GM12878 (cell line): ENCODE data around the gene MGAT3. TPM values are rescaled to one million over a fixed set of nuclear protein-coding genes. Genes with fewer than 3 reads are reported as not detected.
A peak's percentile ranks its signal among the peaks of the same experiment; 100 is the strongest.

Experiments
- ATAC-seq: fragments of 200-7000 bp; cut with Tn5 transposase; 3 replicates; pipeline ENCODE4 v1.9.1; 2020; ENCODE audit warnings: mild to moderate bottlenecking, moderate library complexity
- BruUV-seq: library from RNA; stranded (reverse); fragments of 400-500 nt; replicated peaks from 2 replicates; lab custom pipeline; 2021; lab: Mats Ljungman, UMichigan
- CTCF ChIA-PET: fragments of 300-600 bp; sonication (Branson Sonifier 250); formaldehyde crosslinking; extraction: SDS; loops from one replicate; lab custom pipeline; 2021; ENCODE audit warnings: inconsistent platforms; lab: Yijun Ruan, JAX
- POLR2A ChIA-PET: fragments of 350-600 bp; formaldehyde crosslinking; extraction: SDS; loops from one replicate; lab custom pipeline; 2021; ENCODE audit warnings: inconsistent platforms; lab: Charles Lee
- RAD21 ChIA-PET: fragments of 300-600 bp; sonication (Branson Sonifier 250); formaldehyde crosslinking; loops from one replicate; lab custom pipeline; 2023; ENCODE audit warnings: antibody characterized with exemption; ENCODE audit not compliant: unreplicated experiment; lab: Charles Lee
- SMC1A ChIA-PET: fragments of 300-600 bp; sonication (Branson Sonifier 250); formaldehyde crosslinking; loops from one replicate; lab custom pipeline; 2023; ENCODE audit not compliant: unreplicated experiment, uncharacterized antibody; lab: Charles Lee
- DNase-seq: peaks from one replicate; pipeline ENCODE4 v3.0.0-alpha.2; 2011; ENCODE audit warnings: low read depth, low spot score
- FAIRE-seq: peaks from 3 replicates; lab custom pipeline; 2011; peaks lifted over from hg19 to GRCh38; lab: Jason Lieb, UNC
- H2AFZ ChIP-seq: 2 replicates; pipeline ENCODE4 v1.6.0; 2011; ENCODE audit warnings: low read depth, low read length, control low read depth; ENCODE audit not compliant: control insufficient read depth
- H3K27ac ChIP-seq: 2 replicates; pipeline ENCODE4 v1.5.1; 2011; ENCODE audit warnings: control low read depth; ENCODE audit not compliant: control insufficient read depth, insufficient read depth
- H3K27me3 ChIP-seq, 2 experiments: replicated peaks in 1 of 2; 2 replicates each; pipeline versions ENCODE4 v1.6.0 to v1.6.1; 2011; ENCODE audit warnings: low read length in 1 of 2; ENCODE audit not compliant: control insufficient read depth in 2 of 2, insufficient read depth in 2 of 2
- H3K36me3 ChIP-seq, 2 experiments: 2 replicates each; pipeline ENCODE4 v1.5.1; 2011; ENCODE audit warnings: low read length in 1 of 2; ENCODE audit not compliant: control insufficient read depth in 2 of 2, insufficient read depth in 2 of 2
- H3K4me1 ChIP-seq: 2 replicates; pipeline ENCODE4 v1.6.1; 2011; ENCODE audit warnings: mild to moderate bottlenecking, low read length, moderate library complexity, mixed read lengths; ENCODE audit not compliant: control insufficient read depth, insufficient read depth
- H3K4me2 ChIP-seq: 2 replicates; pipeline ENCODE4 v1.6.0; 2011; ENCODE audit warnings: control low read depth; ENCODE audit not compliant: control insufficient read depth, insufficient read depth
- H3K4me3 ChIP-seq: fragments of 200-600 bp; sonication (generic); 2 replicates; pipeline ENCODE4 v1.5.1; 2016
- H3K79me2 ChIP-seq: 2 replicates; pipeline ENCODE4 v1.6.0; 2011; ENCODE audit warnings: low read length; ENCODE audit not compliant: control insufficient read depth, insufficient read depth
- H3K9ac ChIP-seq: 2 replicates; pipeline ENCODE4 v1.8.0; 2011; ENCODE audit warnings: low read length, control low read depth, mixed read lengths; ENCODE audit not compliant: control insufficient read depth, insufficient read depth
- H3K9me3 ChIP-seq: replicated peaks from 3 replicates; pipeline ENCODE4 v1.5.1; 2011; ENCODE audit warnings: mild to moderate bottlenecking, low read length; ENCODE audit not compliant: control insufficient read depth, insufficient read depth
- H4K20me1 ChIP-seq: 2 replicates; pipeline ENCODE4 v1.6.0; 2011; ENCODE audit not compliant: control insufficient read depth, insufficient read depth
- BACH1 ChIP-seq: fragments of 450-650 bp; IDR thresholded peaks from 2 replicates; pipeline ENCODE4 v1.6.1; 2017; ENCODE audit warnings: mild to moderate bottlenecking, borderline replicate concordance
- BHLHE40 ChIP-seq, 2 experiments: fragments of 450-650 bp in 1 of 2; IDR thresholded peaks; 2 replicates each; pipeline ENCODE4 v1.6.1; 2011 to 2017; ENCODE audit warnings: low read depth in 2 of 2, borderline replicate concordance in 1 of 2, improper control_type of control experiment in 1 of 2, low read length in 1 of 2, mild to moderate bottlenecking in 1 of 2
- E4F1 ChIP-seq: fragments of 450-650 bp; IDR thresholded peaks from 2 replicates; pipeline ENCODE4 v1.6.1; 2018; ENCODE audit warnings: borderline replicate concordance, mild to moderate bottlenecking; ENCODE audit not compliant: partially characterized antibody
- FOS ChIP-seq: IDR thresholded peaks from 3 replicates; pipeline ENCODE4 v1.6.1; 2011; ENCODE audit warnings: borderline replicate concordance; ENCODE audit not compliant: insufficient read length; ENCODE audit errors: extremely low read depth
- JUNB ChIP-seq: IDR thresholded peaks from 2 replicates; pipeline ENCODE4 v1.6.1; 2016; ENCODE audit warnings: antibody characterized with exemption, mild to moderate bottlenecking
- KAT2A ChIP-seq: conservative IDR thresholded peaks from 2 replicates; pipeline ENCODE4 v1.6.1; 2011; ENCODE audit warnings: low read depth, low read length; ENCODE audit not compliant: control insufficient read depth
- MLLT1 ChIP-seq: fragments of 450-650 bp; IDR thresholded peaks from 2 replicates; pipeline ENCODE4 v1.6.1; 2016; ENCODE audit warnings: mild to moderate bottlenecking
- POLR2A ChIP-seq: IDR thresholded peaks from 2 replicates; pipeline ENCODE4 v1.6.1; 2011; ENCODE audit warnings: low read depth, mild to moderate bottlenecking, low read length
- POLR2AphosphoS5 ChIP-seq: IDR thresholded peaks from 2 replicates; pipeline ENCODE4 v1.6.1; 2011; ENCODE audit warnings: mild to moderate bottlenecking, low read length, inconsistent platforms
- RAD21 ChIP-seq: IDR thresholded peaks from 2 replicates; pipeline ENCODE4 v1.6.1; 2011; ENCODE audit warnings: mild to moderate bottlenecking, low read depth, low read length, moderate library complexity; ENCODE audit not compliant: insufficient read depth
- SMAD5 ChIP-seq: IDR thresholded peaks from 2 replicates; pipeline ENCODE4 v1.6.1; 2016; ENCODE audit warnings: antibody characterized with exemption, low read depth
- ZBTB33 ChIP-seq: fragments of 450-650 bp; IDR thresholded peaks from 2 replicates; pipeline ENCODE4 v1.6.1; 2017; ENCODE audit warnings: mild to moderate bottlenecking
- WGBS: methylation state at CpG from one replicate; pipeline ENCODE4 v1.1.6; 2016; ENCODE audit warnings: low lambda C conversion rate; ENCODE audit not compliant: insufficient replicate concordance, insufficient coverage; ENCODE audit errors: missing lambda C conversion rate; 5-methylcytosine and 5-hydroxymethylcytosine counted together
- in situ Hi-C: fragments of 300-500 bp; cut with MboI; formaldehyde crosslinking; loops from 9 replicates; pipeline ENCODE4 v1.14.3; 2018; ENCODE audit warnings: mixed read lengths
- intact Hi-C: fragments of 100-400 bp; cut with micrococcal nuclease; formaldehyde crosslinking; loops from one replicate; pipeline ENCODE4 v1.14.2; 2022; ENCODE audit not compliant: unreplicated experiment
- polyA plus RNA-seq, 11 experiments: library from polyadenylated mRNA; depleted of rRNA in 4 of 11; unstranded in 6 of 11; stranded (reverse) in 5 of 11; fragments of >200 nt; fragmentation: Nextera tagmentation in 4 of 11; fragmentation: Illumina TruSeq in 1 of 11; extraction: Ambion mirVana in 4 of 11; extraction: Trizol in 1 of 11; gene quantifications; 1 replicate in 1 of 11; 2 replicates in 10 of 11; pipeline versions ENCODE4 v1.2.1 to v1.2.3, GENCODE V29; 2011 to 2016; ENCODE audit warnings: inconsistent platforms in 2 of 11, missing spikeins in 2 of 11, low read depth in 1 of 11
- total RNA-seq, 4 experiments: library from RNA; depleted of rRNA in 3 of 4; stranded (reverse); fragments of >200 nt in 3 of 4; fragmentation: Illumina TruSeq in 1 of 4; extraction: Trizol in 1 of 4; gene quantifications; 2 replicates each; pipeline versions ENCODE4 v1.2.1 to v1.2.3, GENCODE V29; 2013 to 2021

The MGAT3 gene
- total and polyA plus RNA-seq, 10 of the 15 experiments (the other 5 are each of a cell fraction or from before 2014, with no cell fraction given): 0.32 to 40.2 (median 11.9) TPM

GRCh38 chr22:39534591-39535356, 78.0 kb downstream of the MGAT3 start:
- Histone ChIP-seq H3K27me3 (no peaks in the 10 kb centered on the region), H3K4me2 (no peak overlapping the region; the same call in 1 of the 2 replicates), H3K79me2 (peaks cover 28% of the 10 kb centered on the region), H3K9ac (no peak overlapping the region), H3K4me1 (peaks cover 13% of the 10 kb centered on the region), H2AFZ (peak overlapping the region; percentile 85), H3K27ac (no peak overlapping the region), H3K9me3 (no peaks in the 10 kb centered on the region), H4K20me1 (no peaks in the 10 kb centered on the region), H3K4me3 (no peak overlapping the region), H3K36me3 (peaks cover 0 to 5% of the 10 kb centered on the region in 2 experiments; a peak in 1 of 4 replicates)
- no TSS peak for BruUV-seq
- in situ Hi-C loops (loop anchor here (5.0 kb wide), 1 partner anchor 813 kb away; the partner anchor contains the start of gene ADSL), intact Hi-C loops (loop anchor here (1.0 to 5.0 kb wide), 3 partner anchors 488 to 813 kb away; partner anchors contain the start of gene ADSL)
- 11% methylated on average over 41 of the region's 41 CpGs for WGBS
- ChIA-PET CTCF (interaction anchor here (0.7 to 17.8 kb wide), 19 partner anchors 8 to 914 kb away, joined by 3 to 372 read pairs (median 4); partner anchors contain the start of gene MIEF1), POLR2A (interaction anchor here (0.6 to 0.8 kb wide), 3 partner anchors 11 to 489 kb away, joined by 3 to 8 read pairs (median 3); no protein-coding TSS in a partner anchor), RAD21 (interaction anchor here (0.6 to 5.5 kb wide), 4 partner anchors 20 to 502 kb away, joined by 3 to 48 read pairs (median 5); no protein-coding TSS in a partner anchor), SMC1A (interaction anchor here (0.8 to 6.2 kb wide), 6 partner anchors 38 to 814 kb away, joined by 3 to 31 read pairs (median 3); no protein-coding TSS in a partner anchor)
- DNase-seq (no peak), ATAC-seq (peak; percentile 39), FAIRE-seq (no peak)
- TF ChIP-seq E4F1 (no peak), RAD21 (peak; percentile 87), POLR2AphosphoS5 (no peak), FOS (no peak), KAT2A (no peak), BHLHE40 (IDR thresholded peaks at IDR 0.05; ENCODE audit: borderline replicate concordance in 1 of 2, low read depth in 2 of 2, low read length in 1 of 2) (peak; percentile 40 to 50; a peak in 2 of 4 replicates), ZBTB33 (0 out of 2 replicates have a peak, but pooled peaks have one; percentile 35), POLR2A (no peak), SMAD5 (no peak), JUNB (no peak), MLLT1 (peak; percentile 57), BACH1 (no peak; the same call in 1 of the 2 replicates)
